Putamen (tissue), 1 donor: ENCODE results near the gene SSR2.
"Not testable (repeated sequence)": the region's sequence is repeated elsewhere in the genome, so short reads cannot be mapped to it uniquely, and the experiment has no call there.

ENCODE experiments used
- DNase-seq: peaks from one replicate; pipeline ENCODE4 v3.0.0-alpha.2; 2016; ENCODE audit warnings: low spot score

Gene SSR2

DNA sequence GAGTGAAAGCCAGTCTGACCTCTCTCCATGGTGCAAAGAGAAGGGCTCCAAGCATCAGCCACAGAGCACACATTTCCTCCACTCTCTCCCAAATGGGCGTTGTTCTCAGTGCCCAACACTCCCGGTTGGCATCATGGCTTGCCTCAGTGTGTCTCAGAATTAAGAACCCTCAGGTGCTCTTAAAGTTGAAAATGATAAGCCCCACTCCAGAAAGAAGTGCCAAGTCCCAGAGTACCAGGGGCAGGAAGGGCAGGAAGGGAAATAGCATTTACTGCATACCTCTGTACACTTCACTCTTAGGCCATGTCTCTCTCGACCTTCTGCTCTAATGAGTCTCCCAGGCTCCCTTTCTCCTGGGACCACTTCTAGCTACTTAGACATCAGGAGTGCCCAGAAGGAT is 27.2 kb downstream of the SSR2 start:
- DNase-seq, result no peak

DNA sequence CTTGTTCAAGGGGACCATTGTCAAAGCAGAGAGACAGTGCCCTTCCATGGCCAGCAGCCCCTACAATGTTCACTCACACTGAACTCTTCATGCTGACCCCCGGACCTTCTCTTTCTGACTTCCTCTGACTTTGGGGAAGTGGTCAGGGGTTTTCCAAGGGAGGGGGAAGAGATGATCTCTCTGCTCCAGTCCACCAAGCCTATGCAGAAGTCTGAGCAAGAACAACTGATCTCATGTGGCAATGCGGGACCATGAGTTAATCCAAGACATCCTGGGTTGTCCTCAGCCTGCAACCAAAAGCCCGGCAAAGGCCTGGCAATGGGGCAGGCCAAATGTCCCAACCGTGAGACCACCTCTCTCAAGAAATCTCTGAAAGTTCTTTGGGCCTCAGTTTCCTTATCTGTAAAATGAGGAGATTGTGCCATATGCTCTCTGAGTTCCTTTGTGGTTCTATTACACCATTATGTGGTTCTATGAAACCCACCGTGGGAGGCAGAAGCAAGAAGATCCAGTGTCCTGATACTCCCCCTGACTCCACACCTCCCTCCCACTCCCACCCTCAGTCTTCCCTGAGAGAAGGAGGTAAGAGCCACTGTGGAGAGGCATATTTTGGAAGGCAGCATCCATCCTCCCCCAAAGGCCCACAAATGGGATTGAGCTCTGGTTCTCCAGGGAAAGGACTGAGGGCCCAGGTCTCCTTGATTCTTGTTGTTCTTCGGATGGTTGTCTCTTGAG is 30.6 kb downstream of the SSR2 start:
- DNase-seq, result no peak

DNA sequence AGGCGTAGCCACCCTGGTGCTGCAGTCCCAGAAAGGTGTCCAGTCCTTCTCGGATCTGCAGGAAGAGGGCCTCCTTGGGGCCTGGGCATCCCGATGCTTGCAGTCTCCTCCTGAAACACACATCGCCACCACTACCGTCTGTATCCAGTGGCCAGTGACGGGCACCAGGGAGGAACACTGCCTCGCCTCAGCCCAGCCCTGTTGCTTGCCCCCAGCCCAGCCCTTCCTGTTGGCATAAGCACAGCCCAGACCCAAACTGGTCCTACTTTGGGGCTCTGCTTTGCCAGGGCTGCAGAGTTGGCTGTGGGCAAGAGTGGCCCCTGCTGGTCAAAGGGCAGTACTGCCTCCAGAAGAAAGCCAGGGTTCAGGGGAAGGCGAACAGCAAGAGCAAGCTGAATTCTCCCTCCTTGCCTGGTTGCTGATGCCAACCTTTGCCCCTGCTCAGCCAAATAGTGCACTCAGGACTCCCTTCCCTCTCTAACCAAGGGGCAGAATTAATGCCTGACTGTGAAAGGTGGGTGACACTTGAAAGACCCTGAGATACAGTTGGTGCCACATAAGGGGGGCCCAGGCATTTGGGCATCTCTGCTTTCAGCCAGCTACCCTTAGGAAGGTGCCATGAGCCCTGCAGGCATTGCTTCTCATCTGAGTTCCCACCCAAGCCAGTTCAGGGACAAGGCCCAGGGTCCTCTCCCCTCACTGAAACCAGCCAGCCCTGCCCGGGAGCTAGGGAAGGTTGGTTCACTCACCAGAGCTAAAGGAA is 31.3 kb downstream of the SSR2 start:
- peak; percentile 82 for DNase-seq

DNA sequence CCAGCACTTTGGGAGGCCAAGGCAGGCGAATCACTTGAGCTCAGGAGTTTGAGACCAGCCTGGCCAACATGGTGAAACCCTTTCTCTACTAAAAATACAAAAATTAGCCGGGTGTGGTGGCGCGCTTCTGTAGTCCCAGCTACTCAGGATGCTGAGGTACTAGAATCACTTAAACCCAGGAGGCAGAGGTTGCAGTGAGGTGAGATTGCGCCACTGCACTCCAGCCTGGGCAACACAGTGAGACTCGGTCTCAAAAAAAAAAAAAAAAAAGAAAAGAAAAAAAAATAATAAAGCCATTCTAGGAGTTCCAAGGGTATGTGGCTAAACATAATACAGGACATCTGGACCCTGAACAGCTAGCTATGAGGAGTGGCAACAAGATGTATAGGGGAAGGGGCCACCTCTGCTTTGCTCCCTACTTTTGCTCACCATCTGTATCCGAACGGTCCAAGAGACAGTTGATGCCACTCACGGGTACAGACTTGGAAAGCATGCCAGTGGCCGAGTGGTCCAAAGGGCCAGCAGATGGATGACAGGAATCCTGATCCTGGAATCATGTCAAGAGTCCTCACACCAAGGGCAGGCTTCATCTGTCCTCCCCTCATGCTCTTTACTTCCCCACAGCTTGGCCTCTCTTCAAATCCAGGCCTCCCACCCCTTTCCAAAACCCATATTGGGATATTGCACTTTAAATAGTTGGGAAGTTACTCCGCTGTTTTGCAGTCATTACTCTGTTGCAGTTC is 35.7 kb downstream of the SSR2 start:
- not testable (repeated sequence) for DNase-seq

DNA sequence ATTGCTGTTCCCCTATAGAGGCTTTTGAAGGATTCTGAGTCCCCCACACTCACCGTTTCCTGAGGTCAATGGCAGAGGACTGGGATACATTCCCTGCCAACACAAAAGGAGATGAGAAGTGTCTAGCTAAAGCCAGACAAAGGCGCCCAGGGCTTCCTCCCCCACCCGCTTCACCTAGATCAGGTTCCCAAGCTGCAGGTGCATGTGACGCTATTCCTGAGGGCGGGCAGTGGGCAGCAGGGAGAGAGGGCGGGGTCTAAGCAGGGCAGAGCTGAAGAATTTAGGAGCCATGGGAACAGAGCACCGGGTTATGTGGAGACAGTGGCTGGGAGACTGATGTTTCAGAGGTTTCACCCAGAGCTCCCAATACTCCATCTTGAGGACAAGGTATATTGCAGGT is 36.4 kb downstream of the SSR2 start:
- DNase-seq, result no peak

DNA sequence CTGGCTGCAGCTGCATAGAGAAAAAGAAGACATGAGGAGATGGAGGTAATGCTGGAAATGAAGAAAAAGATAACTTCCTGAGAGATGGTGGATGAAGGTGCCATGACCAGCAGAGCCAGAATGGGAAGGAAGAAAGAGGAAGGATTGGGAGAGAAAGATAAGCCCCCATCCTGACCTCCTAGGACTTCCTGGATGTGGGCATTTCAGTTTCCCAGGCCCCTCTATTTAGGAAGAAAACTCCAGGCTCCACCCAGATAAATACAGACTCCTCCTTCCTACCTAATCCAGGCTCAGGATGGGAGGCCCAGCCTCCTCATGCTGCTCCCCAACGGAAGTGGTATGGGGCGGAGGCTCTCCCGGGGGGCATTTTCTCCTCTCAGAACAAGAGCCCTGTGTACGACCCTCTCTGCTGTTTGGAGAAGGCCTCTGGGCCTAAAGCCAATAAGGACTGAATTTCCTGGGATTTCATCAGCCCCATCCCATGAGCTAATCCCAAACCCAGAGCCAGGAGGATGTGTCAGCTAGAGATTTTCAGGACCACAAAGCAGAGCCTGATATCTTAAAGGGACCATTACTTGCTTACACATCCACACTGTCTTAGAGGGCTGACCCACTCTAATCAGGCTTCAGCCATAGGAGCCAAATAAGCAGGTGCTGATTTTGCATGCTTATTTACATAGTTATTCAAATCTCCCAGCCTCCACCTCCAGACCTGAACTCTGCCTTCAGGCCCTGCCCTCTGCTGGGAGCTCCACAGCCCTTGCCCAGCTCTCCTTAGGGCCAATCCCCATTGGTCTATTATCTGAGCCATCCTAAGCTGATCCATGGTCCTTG is 37.3 kb downstream of the SSR2 start:
- no peak for DNase-seq

DNA sequence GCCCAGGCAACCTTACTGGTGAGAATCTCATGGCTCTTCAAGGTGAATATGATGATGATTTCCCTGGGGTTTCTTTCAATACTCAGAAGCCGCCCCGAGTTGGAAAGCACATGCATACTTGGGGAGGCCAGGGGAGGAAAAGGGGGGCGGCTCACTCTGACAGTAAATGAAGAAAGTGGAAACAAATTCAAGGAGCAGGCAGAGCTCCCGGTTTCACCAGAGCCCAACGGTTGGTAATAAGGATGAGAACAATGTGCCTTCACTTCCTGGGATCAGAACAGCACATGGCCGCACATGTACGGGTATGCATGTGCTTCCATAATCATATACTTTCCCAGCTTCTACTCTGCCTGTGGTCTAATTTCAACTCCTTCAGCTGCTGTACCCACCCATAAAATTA is 38.6 kb downstream of the SSR2 start:
- no peak for DNase-seq

DNA sequence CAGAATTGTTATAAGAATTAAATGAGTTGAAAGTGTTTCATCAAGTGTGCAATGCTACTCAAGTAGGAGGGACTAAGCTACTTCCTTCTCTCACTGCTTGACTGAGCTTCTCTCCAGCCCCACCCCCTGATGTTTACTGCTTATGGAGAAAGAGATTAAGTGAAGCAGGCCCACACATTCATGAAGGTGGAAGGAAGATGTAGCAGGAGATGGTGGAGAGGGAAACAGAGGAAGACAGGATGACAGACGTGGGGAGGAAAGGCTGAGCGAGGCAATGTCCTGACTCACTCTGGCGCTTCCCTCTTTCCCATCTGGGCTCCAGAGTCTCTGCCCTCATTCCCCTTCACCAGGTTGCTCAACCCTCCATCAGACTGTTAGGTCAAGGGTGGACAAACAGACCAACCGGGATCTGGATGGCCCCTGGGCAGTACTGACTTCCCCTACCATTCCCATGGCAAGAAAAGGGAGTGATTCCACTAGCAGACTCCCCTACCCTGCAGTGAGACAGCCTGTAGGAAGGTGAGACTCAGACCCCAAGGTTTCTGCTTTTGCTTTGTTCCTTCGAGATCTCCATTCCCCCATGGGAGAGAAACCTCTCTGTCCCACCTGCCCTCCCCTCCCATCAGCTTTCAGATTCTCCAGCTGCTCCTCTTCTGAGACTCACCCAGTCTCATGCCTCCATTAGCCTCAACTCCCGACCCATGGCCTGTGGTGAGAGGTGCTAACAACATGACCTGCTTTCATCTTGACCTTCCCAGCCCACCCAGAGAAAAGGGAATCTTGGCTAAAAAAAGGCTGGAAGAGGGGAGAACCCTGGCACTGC is 39.3 kb downstream of the SSR2 start:
- DNase-seq, result no peak

DNA sequence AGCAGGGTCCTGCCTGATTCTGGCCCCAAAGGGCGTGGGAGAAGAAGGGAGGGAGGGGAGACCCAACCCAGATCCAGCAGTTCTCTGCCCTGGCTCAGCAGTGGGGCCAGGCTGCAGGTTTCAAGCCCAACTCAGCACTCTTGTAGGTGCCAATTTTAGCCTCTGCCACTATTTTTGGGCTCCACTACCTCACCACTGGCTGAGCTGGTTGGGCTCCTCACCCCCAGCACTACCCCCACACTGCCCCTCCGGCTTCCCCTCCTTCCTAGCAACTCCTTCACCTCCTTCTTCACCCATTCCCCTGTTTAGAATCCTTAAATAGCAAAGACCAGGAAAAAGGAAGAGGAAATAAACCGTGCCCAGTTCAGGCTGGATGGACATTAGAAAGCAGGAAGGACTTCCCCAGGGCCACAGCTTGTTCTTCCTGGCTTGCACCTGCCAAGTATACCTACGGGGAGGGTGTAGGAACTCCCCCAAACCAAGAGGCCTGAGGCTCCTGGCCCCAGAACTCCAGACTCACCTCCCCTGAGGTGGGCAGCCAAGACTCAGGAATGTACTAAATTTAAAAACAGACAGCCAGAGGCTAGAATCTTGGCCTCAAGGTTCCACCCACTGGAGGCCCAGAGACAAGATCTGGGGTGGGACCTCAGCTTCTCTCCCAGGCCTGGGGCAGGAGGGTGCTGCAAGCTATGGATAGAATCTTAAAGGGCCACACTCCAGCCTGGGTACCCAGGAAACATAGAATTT is 41.0 kb downstream of the SSR2 start:
- no peak for DNase-seq

DNA sequence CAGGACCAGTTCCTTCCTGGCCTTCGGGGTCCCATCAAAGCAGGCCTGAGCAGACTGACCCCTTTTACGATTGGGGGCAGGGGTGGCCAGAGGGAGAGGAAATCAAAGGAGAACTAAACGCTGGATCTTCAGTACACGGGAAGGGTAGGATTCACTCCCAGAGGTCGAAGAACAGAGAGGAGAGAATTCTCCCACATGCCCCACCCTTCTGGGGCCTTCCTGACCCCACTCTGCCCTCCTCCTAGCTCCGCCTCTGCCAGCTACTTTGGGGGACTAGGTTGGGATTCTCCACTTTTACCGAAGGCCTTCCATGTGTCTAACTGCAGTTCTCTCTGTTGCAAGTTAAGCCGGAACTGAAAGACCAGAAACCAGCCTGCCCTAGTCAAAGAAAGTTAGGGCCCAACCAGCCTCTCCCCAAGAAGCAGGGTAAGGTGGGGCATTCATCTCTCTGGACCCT is 41.8 kb downstream of the SSR2 start:
- DNase-seq, result no peak

DNA sequence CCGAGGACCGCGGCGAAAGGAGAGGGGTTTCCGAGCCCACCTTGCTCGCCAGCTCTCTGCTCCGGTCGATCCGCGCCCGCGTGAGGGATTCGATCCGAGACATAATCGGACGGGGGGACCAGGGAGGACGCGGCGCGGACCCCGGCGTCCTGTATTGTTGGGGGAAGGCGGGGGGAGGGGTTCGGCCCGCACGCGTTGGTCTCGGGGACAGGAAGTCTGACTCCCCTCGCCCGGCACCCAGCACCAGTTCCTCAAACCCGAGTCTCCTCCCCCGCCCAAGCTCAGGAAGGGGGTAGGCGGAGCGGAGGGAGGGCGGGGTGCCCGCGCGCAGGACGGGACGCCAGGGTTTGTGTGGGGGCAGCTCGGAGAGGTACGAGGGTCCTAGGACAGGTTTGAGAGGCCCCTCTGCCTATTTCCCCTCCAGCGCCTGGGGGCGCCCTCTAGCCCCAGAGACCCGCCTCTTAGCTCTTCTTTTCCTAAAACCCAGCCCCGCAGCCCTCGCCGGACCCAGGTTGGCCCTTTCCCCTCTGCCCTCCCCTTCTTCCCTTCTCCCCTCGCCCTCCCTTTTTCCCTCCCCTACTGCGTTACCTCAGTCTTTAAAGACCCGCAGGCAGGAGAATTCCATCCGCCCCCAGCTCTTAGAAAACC is 42.3 kb downstream of the SSR2 start, which contains the start of gene ARHGEF2:
Gene ARHGEF2 (minus strand): TSS at position 223 of the 648 bp plus-strand sequence. CDS start 120 bp downstream, at position 103.
- DNase-seq, result peak; percentile 77

DNA sequence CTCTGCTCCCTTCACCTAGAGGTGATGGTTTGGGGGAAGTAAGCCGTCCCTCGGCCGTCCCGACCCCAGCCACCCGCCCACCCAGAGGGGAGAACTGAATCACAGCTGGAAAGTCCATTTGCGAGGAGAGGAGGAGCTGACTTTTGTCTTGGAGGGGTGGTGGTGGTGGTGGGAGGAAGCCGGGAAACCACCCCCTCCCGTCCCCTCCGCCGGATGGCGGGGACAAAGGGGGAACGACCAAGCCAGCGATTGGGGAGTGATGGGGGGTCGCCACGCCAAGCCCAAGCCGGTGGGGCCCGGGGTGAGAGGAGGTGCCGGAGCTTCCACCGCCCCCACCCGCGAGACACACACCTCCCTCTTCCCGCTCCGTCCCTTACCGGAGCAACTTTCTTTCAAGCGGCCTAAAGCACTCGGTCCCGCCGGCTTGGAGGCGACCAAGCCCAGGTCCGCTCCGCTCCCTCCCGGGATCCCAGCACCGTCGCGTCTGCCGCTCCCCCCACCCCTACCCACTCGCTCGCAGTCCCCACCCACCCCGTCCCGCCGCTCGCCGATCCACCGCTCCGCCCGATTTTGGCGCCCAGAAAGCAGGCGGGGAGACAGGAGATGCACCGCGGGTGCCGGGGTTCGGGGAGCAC is 42.9 kb downstream of the SSR2 start:
- DNase-seq, result no peak

DNA sequence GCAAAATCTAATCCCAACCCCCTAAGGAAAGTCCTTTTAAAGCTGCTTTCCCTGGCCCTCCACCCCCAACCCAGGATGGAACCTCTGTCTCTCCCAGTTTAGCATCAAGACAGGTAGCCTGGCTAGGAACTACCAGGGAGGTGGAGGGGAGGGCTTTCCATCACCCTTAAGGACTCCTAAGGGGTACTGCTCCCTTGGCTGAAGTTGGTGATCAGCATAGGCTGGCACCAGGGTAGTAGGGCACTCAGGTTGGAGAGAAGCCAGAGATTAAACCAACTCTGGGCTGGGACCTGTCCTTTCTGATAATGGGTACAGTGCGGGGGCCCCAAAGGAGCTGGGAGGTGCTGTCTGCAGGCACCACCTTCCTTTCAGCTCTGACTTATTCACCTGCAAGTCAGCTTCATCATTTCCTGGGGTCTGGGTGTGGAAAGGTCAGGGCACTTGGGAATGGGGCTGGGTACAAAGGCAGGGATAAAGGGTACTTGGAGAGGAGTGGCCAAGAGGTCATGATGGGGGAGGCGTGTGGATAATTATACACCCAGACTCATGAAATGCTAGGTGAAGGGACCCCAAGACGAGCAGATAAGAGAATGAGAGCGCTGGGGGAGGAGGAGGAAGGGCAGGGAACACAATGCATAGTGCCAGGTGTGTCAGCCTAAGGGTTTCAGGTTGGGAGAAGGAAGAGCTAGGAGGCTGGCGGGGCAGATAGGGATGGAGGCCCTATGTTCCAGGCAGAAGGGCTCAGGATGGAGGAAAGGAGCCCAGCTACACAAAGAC is 43.6 kb downstream of the SSR2 start:
- DNase-seq, result no peak

DNA sequence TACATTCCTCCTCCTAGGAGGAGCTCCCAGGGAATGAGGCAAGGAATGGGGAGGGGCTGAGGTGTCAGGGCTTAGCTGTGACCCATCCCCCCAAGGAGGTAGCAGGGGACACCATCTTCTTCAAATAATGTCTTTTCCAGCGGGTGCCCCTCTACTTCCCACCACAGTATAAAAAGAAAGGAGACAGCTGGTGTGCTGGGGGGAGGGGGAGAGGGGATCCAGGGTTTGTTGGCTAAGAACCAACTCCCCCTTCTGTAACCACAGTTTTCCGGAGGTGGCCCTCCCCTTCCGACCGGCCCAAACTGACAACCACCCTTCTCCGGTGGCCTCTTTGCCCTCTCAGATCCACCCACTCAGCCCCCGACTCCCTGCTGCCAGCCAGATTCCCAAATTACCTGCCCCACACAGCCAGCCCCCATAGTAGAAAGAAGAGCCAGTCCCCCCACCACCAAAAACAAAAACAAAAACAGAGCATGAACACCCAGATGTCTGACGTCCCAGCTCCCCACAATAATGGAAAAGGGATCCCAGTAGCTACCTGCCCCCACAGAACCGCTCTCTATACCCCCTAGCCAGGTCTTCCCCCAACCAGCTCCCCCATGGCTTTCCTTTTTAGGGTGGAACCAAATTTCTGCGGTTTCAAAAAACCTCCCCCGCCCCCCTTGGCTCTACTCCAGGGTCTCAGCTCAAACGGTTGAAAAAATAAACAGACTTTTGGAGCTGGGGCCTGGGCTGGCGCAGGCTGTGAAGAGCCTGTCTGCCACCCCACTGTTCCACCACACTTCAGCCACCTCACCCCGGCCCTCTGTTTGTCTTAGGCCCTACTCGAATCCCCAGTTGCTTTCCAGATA is 44.5 kb downstream of the SSR2 start:
- DNase-seq, result no peak

DNA sequence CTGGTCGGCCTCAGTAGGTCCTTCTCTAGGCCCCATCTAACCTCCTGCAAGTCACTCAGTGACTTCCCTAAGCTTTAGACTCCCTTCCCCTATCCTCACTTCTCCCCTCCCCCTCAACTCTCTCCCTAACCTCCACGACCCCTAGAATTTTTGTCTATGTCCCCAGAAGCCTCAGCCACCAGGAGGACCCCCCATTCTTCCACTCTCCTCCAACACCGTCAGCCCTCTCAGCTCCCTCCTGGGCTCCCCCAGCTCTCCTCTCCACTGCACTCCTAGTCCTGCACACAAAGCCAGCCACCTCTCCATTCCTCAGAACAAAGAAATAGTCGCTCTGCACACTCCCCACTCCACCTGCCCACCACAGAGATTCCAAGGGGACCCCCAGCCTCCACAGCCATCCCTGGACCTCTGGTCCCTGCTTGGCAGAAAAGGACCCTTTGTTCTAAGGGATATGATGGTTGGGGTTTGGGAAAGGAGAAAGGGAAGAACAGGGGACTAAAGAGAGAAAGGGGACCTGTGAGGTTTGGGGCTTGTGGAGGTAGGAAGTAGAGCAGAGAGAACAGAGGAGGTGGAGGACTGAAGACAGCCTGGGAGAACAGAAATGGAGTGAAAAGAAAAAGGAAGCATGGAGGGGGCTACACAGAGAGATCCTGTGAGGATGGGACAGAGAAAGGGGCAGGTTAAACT is 45.2 kb downstream of the SSR2 start:
- DNase-seq, result no peak

DNA sequence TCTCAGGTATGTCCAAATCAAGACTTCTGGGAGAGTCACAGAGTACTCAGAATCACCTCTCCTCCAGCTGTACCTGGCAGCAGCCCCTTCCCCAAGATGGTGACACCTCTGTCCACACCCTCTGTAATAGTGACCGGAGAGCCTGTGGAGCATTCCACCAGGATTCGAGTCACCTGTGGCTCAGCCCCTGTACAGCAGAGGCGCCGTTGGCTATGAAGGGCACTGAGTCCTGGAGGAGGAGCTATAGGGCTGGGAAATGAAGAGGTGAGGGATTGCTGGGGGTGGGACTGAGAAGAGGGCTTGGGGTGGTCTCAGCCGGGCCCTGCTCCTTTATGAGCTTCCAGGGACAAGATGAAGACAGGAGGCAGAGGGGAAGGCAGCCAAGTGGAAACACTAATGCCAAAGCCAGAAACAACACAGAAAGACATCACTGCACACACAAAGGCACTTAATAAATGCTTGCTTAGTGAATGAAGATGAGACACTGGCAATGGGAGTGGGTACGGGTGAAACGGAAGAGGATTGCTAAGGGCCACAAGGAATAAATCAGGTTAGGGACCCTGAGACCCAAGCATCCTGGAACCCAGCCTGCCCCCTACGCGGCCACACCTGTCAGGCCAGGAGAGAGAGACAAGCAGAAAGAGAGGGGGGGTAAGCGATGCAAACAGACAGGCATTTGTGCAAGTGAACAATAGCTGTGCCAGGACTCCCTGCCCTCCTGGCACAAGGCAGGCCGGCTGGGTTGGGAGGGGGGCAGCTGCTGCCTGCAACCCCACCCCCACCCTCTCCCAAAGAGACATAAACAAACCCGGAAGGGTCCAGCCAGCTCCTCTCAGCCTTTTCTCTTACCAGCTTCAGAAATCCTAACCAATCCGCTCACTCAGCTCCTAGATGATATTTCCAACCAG is 46.3 kb downstream of the SSR2 start:
- DNase-seq, result peak; percentile 93
